DMS114 treated with DMSO at 0.1 percent for 48 hours (cell line): ENCODE measurements around the gene FARP2.
"Not testable (repeated sequence)": the region's sequence is repeated elsewhere in the genome, so short reads cannot be mapped to it uniquely, and the experiment has no call there.

Experiments
- DNase-seq: peaks from one replicate; lab custom pipeline; 2025; ENCODE audit not compliant: unreplicated experiment; lab: John Stamatoyannopoulos, UW

The FARP2 gene

GRCh38 chr2:241399941-241400922 lies 44.1 kb downstream of the FARP2 start:
- no peak for DNase-seq

DNA sequence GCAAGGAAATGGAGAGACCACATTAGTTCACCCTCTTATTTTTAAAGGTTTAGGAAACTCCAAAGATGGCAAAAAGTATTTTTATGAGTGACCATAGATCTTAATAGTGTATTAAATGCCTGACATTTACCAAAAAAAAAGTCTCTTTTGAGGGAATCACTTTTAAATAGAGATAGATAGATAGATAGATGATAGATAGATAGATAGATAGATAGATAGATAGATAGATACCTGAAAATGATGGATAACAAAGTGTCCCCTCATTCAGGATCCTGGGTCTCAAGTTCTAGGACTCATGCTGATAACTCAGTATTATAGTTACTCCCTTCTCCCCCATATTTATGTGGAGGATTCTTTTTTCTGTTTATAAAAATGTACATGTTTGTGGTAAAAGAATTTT lies 52.8 kb downstream of the FARP2 start:
- no peak for DNase-seq

DNA sequence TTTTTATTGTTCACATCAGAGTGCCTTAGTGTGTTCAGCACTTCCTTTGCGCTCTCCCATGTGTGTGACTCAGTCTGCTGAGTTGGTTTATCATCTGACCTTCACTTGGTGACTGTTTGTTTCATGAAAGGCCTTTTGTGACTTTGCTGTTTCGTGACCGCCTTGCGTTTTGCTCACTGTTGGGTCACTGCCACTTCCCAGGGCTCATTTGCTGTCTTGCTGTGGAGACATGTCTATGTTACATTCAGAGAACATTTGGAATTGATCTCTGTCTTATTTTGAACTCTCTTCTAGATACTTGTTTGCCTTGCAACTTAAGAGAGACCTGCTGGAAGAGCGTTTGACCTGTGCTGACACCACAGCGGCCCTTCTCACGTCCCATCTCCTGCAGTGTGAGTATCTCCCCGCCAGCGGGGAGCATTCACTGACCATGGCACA lies 54.7 kb downstream of the FARP2 start:
- no peak for DNase-seq

DNA sequence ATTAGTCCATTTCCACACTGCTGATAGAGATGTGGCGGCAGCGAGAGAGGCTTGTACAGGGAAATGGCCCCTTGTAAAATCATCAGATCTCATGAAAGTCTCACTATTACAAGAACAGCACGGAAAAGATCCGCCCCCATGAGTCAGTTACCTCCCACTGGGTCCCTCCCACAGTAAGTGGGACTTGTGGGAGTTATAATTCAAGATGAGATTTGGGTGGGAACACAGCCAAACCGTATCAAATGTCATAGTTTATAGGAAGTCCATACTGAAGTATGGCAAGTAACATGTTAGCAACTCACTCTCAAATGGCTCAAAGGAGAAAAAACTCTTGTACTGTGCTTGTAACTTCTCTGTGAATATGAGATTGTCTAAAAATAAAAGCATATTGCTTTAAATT lies 56.1 kb downstream of the FARP2 start:
- DNase-seq = no peak

DNA sequence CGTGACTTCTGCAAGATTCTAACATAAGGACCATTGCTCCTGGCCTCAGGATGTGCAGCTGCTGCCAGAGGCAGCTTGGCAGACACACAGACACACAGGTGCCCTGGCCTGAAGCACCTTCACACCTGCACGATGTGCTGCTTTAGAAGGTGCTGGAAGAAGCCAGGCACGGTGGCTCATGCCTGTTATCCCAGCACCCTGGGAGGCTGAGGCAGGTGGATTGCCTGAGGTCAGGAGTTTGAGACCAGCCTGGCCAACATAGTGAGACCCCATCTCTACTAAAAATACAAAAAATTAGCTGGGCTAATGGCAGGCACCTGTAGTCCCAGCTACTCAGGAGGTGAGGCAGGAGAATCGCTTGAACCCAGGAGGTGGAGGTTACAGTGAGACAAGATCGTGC lies 57.4 kb downstream of the FARP2 start:
- not testable (repeated sequence) for DNase-seq

GRCh38 chr2:241413929-241414580 lies 58.0 kb downstream of the FARP2 start:
- DNase-seq = no peak

GRCh38 chr2:241415196-241415595 lies 59.1 kb downstream of the FARP2 start:
- DNase-seq = no peak

DNA sequence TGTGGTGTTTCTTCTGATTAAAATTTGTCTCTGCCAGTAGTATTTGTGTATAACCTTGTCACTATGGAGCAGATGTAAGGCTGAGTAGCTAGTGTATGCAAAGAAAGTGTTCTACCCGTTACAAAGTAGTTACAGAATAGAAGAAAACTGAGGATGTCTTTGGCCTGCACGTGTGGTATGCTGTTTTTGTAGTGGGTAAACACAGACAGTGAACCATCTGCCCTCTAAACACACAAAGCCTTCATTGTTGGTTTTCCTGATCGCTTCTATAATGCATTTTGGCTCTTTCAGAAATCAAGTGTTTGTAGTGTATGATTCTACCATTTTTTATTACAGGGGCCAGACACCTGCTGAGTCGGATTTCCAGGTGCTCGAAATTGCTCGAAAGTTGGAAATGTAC lies 61.5 kb downstream of the FARP2 start:
- no peak for DNase-seq

GRCh38 chr2:241421330-241421729 lies 65.2 kb downstream of the FARP2 start:
- DNase-seq = no peak

- not testable (repeated sequence) for DNase-seq
These were observed 65.9 kb downstream of the FARP2 start for GRCh38 chr2:241421942-241422341.

- DNase-seq = no peak
These were observed 66.3 kb downstream of the FARP2 start for GRCh38 chr2:241422350-241422749.

GRCh38 chr2:241423489-241423888 lies 67.4 kb downstream of the FARP2 start:
- DNase-seq = not testable (repeated sequence)

DNA sequence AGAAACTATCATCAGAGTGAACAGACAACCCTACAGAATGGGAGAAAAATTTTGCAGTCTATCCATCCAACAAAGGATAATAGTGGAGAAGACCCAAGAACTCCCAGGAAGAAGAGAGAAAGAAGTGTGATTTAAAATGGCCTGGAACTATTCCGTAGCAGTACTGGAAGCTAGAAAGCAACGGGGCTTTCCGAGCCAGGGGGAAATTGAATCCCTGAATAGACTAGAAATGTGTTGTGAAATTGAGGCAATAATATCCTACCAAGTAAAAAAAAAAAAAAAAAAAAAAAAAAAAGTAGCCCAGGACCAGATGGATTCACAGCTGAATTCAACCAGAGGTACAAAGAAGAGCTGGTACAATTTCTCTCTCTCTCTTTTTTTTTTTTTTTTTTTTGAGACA lies 69.3 kb downstream of the FARP2 start:
- no peak for DNase-seq

- DNase-seq = no peak
These were observed 74.1 kb downstream of the FARP2 start for GRCh38 chr2:241430178-241430577.

DNA sequence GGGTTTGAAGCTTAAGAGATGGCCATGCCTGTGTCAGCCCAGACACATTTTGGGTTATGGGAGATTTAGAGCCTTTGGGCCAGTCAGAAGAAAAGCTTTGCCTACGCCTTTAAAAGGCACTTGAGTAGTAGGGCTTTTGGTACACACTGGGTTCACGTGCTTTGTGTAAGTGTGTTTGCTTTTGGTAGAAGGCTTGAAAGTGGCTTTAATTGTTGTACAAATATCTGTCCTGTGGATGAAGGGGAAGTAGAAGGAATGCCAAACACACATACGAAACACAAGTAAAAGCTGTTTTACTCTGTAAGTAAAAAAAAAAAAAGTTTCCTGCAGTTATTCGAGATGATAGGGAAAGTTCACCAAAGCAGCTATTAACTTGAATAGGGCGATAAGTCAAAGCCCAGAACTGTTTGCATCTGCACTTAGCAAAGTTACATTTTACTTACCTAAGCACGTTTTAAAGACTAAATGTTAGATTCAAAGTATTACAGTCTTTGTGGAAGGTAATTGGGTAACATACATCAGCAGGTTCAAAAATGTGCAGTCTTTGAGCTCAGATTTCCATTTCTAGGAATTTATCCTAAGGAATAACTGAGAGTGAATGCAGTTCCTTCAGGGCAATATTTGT lies 76.9 kb downstream of the FARP2 start:
- DNase-seq = no peak

- no peak for DNase-seq
These were observed 81.1 kb downstream of the FARP2 start for GRCh38 chr2:241437179-241437578.

- no peak for DNase-seq
These were observed 85.4 kb downstream of the FARP2 start for GRCh38 chr2:241441492-241441891.

GRCh38 chr2:241443486-241444223 lies 87.6 kb downstream of the FARP2 start:
- no peak for DNase-seq

DNA sequence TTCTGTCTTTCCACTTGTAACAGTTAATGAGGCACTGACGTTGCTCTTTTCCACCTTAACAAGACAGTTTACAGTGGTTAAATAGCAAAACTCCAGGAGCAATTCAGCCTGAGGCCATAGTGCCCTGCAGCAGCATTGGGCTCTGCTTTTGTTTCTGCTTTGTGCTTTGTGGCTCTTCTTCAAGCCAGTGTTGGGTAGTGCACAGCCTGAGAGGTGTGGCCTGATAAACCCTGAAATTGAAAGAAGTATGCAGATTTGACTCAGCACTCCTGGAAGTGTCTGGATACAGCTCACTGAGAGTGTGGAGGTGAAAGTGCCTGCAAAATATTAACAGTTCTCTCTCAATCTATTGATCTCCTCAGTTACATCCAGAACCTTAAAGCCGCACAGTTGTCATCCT lies 89.3 kb downstream of the FARP2 start:
- no peak for DNase-seq

GRCh38 chr2:241450092-241450491 lies 94.0 kb downstream of the FARP2 start:
- DNase-seq = not testable (repeated sequence)
